Measurements from ENCODE around the gene FLYWCH2. TPM values are rescaled to one million over a fixed set of nuclear protein-coding genes. Genes with fewer than 3 reads are reported as not detected.

FLYWCH2 gene
- total and polyA plus RNA-seq, 2 of the 13 experiments (the other 11 are each of a cell fraction or from before 2014, with no cell fraction given): 16.9 to 19.8 TPM

DNA sequence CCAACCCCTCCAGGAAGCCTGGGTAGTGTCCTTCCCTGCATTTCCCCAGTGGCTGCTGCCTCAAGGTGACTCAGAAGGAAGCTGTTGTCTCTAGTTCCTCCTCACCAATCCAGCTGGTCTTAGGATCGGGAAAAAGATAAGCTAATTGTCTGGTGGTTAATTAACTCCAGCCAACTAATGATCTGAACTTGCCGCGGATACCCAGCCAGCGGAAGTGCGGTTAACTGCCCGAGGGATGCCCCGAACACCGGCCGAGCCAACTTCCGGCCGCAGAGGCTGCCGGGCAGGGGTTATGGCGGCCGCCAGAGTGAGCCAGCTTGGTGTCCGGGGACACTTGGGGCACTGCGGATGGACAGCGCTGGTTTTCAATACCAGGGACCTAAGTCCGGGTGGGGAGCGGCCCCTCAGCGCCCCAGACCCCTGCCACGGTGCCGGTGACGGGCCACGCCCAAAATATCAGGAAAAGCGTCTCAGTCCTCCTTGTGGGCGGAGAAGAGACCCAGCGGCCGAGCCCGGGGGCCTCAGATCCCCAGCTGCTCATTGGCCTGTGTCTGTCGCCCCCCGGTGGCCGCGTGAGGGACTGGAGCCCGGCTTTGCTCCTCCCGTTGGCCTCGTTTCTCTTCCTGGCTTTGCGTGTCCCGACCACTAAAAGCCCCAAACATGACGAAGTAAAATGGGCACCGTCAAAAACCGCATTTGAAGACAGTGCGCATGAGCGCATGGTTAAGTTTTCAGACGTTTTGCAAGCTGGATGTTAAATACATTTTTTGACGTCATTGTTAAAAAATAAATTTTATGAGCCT, 14.8 kb upstream of the FLYWCH2 start (continued):
- TF ChIP-seq ZNF678 (CRISPR knock-in tag; IDR thresholded peaks at IDR 0.05): 0 out of 2 replicates have a peak, but pooled peaks have one; percentile 29
- 0 out of 2 replicates have a peak, but pooled peaks have one; percentile 44 for TF ChIP-seq ZKSCAN8 (CRISPR knock-in tag; IDR thresholded peaks at IDR 0.05; ENCODE audit: borderline replicate concordance)
- TF ChIP-seq, protein P1, sequence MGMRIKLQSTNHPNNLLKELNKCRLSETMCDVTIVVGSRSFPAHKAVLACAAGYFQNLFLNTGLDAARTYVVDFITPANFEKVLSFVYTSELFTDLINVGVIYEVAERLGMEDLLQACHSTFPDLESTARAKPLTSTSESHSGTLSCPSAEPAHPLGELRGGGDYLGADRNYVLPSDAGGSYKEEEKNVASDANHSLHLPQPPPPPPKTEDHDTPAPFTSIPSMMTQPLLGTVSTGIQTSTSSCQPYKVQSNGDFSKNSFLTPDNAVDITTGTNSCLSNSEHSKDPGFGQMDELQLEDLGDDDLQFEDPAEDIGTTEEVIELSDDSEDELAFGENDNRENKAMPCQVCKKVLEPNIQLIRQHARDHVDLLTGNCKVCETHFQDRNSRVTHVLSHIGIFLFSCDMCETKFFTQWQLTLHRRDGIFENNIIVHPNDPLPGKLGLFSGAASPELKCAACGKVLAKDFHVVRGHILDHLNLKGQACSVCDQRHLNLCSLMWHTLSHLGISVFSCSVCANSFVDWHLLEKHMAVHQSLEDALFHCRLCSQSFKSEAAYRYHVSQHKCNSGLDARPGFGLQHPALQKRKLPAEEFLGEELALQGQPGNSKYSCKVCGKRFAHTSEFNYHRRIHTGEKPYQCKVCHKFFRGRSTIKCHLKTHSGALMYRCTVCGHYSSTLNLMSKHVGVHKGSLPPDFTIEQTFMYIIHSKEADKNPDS (CRISPR knock-in tag; IDR thresholded peaks at IDR 0.05): no peak
- peak; percentile 76 for TF ChIP-seq KMT2B (CRISPR knock-in tag; IDR thresholded peaks at IDR 0.05)
- TF ChIP-seq, protein P2, sequence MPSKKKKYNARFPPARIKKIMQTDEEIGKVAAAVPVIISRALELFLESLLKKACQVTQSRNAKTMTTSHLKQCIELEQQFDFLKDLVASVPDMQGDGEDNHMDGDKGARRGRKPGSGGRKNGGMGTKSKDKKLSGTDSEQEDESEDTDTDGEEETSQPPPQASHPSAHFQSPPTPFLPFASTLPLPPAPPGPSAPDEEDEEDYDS (CRISPR knock-in tag; IDR thresholded peaks at IDR 0.05): peak; percentile 44; the same call in 1 of the 2 replicates
- TF ChIP-seq ZNF589 (CRISPR knock-in tag; conservative IDR thresholded peaks at IDR 0.05): 0 out of 2 replicates have a peak, but pooled peaks have one; percentile 71
- no peak for TF ChIP-seq KAT2B (IDR thresholded peaks at IDR 0.05; ENCODE audit: borderline replicate concordance, low read depth, low read length)
- TF ChIP-seq SAFB2 (CRISPR knock-in tag; IDR thresholded peaks at IDR 0.05; ENCODE audit: borderline replicate concordance, low read depth): peak; percentile 56; the same call in 1 of the 2 replicates
- peak; percentile 96 for TF ChIP-seq ZNF143 (CRISPR knock-in tag; IDR thresholded peaks at IDR 0.05)
- peak; percentile 80; the same call in 1 of the 2 replicates for TF ChIP-seq YEATS4 (CRISPR knock-in tag; IDR thresholded peaks at IDR 0.05; ENCODE audit: borderline replicate concordance)
- no peak; the same call in 1 of the 2 replicates for TF ChIP-seq MTF1 (CRISPR knock-in tag; IDR thresholded peaks at IDR 0.05)
- no peak for TF ChIP-seq RFX5 (IDR thresholded peaks at IDR 0.05; ENCODE audit: low read depth, low read length)
- peak; percentile 33 for TF ChIP-seq ZNF883 (CRISPR knock-in tag; IDR thresholded peaks at IDR 0.05; ENCODE audit: not compliant biosample characterization)
- no peak for TF ChIP-seq ZSCAN29 (CRISPR knock-in tag; conservative IDR thresholded peaks at IDR 0.05)
- TF ChIP-seq ZNF816 (CRISPR knock-in tag; IDR thresholded peaks at IDR 0.05; ENCODE audit: borderline replicate concordance): peak; percentile 51; the same call in 1 of the 2 replicates
- TF ChIP-seq ZNF547 (CRISPR knock-in tag; IDR thresholded peaks at IDR 0.05): peak; percentile 74; the same call in 1 of the 2 replicates
- TF ChIP-seq ZNF777 (CRISPR knock-in tag; IDR thresholded peaks at IDR 0.05): peak; percentile 52
- peak; percentile 39; the same call in 1 of the 2 replicates for TF ChIP-seq ISL2 (CRISPR knock-in tag; IDR thresholded peaks at IDR 0.05)
- peak; percentile 76 for TF ChIP-seq ZBTB25 (CRISPR knock-in tag; IDR thresholded peaks at IDR 0.05)
- peak; percentile 63 for TF ChIP-seq TARDBP (CRISPR knock-in tag; IDR thresholded peaks at IDR 0.05)
- TF ChIP-seq, protein P3, sequence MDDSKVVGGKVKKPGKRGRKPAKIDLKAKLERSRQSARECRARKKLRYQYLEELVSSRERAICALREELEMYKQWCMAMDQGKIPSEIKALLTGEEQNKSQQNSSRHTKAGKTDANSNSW (CRISPR knock-in tag; IDR thresholded peaks at IDR 0.05; ENCODE audit: borderline replicate concordance): no peak
- peak; percentile 73; the same call in 1 of the 2 replicates for TF ChIP-seq TFDP1 (CRISPR knock-in tag; IDR thresholded peaks at IDR 0.05; ENCODE audit: borderline replicate concordance)
- TF ChIP-seq RBM39 (IDR thresholded peaks at IDR 0.05; ENCODE audit: low read depth, low read length, poor library complexity, severe bottlenecking): peak; percentile 74
- TF ChIP-seq NKX3-1 (CRISPR knock-in tag; IDR thresholded peaks at IDR 0.05): peak; percentile 81; the same call in 1 of the 2 replicates
- peak; percentile 76 for TF ChIP-seq ELF4 (CRISPR knock-in tag; IDR thresholded peaks at IDR 0.05; ENCODE audit: borderline replicate concordance)

Measured in HepG2 (cell line).